GM12872 (cell line): ENCODE results near the gene GSTM2.

ENCODE experiments used
- CTCF ChIP-seq: IDR thresholded peaks from 3 replicates; pipeline ENCODE4 v1.5.1; 2011; ENCODE audit warnings: low read depth, mild to moderate bottlenecking, low read length, moderate library complexity; ENCODE audit not compliant: insufficient read depth

GSTM2 gene

GRCh38 chr1:109637446-109637845 lies 30.4 kb upstream of the GSTM2 start:
- no peak for TF ChIP-seq CTCF

- TF ChIP-seq CTCF = no peak
These were observed 28.6 kb upstream of the GSTM2 start for GRCh38 chr1:109639063-109639840.

- no peak for TF ChIP-seq CTCF
These were observed 28.0 kb upstream of the GSTM2 start for GRCh38 chr1:109639841-109640184.

- peak; percentile 99 for TF ChIP-seq CTCF
These were observed 27.5 kb upstream of the GSTM2 start for GRCh38 chr1:109640285-109640865.

GRCh38 chr1:109641078-109641740 lies 26.6 kb upstream of the GSTM2 start:
- no peak for TF ChIP-seq CTCF

GRCh38 chr1:109641861-109642260 lies 26.0 kb upstream of the GSTM2 start:
- TF ChIP-seq CTCF = no peak

GRCh38 chr1:109642626-109643025 lies 25.2 kb upstream of the GSTM2 start:
- TF ChIP-seq CTCF = no peak
